Measurements from ENCODE around the gene PIGT.

The PIGT gene

DNA sequence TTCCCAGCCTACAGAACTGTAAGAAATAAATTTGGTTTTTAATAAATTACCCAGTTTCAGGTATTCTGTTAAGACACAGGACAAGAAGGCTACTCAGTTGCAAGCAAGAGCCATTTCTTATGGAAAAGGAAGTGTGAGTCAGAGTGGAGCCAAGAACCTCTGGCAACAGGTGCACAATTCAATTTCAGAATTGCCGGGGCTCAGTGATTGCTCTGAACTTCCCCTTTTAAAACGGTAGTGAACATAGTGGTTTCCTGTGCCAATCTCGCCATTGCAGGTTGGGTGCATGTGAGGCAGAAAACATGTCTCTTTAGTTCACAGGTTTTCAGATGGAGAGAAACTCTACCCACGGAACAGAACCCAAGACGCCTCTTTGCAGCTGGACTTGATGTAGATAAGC lies 16.4 kb downstream of the PIGT start:
- no peak for FAIRE-seq

DNA sequence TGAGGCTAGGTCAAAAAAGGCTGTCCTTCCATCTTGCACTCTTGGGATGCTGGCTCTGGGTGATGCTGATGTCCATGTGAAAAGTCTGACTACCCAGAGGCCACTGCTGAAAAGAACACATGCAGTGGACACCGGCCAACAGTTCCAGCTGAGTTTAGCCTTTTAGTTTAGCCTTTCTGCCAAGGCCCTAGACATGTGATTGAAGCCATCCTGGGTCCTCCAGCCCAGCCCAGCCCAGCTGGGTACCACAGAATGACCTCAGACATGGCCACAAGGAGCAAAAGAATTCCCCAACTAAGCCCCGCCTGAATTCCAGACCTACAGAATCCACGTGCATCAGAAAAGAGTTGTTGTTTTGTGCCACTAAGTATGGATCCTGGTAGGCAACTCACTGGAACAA lies 17.4 kb downstream of the PIGT start:
- no peak for FAIRE-seq

DNA sequence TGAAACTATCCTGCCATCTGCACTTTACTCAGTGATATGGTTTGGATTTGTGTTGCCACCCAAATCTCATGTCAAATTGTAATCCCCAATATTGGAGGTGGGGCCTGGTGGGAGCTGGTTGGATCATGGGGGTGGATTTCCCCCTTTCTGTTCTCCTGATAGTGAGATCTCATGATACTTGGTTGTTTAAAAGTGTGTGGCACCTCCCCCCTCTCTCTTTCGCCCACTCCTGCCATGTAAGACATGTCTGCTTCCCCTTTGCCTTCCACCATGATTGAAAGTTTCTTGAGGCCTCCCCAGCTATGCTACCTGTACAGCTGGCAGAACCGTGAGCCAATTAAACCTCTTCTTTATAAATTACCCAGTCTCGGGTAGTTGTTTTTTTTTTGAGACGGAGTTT lies 18.0 kb downstream of the PIGT start:
- no peak for FAIRE-seq

DNA sequence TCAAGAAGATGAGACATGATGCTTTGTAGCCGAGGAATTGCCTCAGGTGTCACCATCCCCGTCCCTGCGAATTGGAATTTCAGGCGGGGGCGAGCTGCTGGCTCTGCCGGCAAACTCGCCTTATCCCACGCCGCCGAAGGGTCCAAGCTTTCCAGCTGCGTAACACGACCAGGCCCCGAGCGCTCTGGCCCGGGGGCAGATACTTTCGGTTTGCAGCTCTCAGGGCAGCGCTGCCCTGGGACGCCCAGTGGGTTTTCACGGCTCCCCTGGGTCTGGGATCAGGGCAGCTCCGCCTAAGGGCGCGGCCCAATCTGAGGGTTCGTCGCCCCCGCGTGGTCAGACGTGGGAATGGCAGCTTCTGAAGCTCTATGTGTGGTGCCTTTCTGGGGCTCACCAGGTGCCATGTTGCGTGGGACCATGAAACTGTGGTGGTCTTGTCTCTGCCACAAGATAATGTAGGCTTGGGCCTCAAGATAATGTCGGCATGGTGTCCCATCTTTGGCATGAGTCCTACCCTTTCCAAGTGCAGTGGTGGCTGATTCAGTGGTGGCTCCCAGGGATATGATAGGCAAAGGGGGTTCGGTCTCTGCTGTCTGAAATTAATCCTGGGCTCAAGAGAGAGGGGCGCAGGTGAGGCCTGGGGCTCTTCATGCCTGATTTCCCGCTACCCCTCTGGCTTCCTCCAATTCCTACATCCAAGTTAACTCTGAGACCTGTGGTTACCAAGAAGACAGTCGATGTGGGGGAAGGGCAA lies 21.0 kb downstream of the PIGT start:
- no peak for FAIRE-seq

DNA sequence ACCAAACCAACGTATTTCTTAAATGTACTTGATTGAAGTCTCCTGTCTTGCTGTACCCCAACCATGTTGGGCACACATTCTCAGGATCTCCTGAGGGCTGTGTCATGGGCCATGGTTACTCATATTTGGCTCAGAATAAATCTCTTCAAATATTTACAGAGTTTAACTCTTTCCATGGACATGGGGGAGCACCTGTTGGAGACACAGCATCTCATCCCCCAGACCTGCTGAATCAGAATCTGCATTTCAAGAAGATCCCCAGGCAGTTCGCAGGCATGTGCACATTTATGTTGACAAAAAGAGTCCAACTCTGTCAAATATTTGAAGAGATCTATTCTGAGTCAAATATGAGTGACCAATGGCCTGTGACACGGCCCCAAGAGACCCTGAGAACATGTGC lies 24.5 kb downstream of the PIGT start:
- no peak for FAIRE-seq

DNA sequence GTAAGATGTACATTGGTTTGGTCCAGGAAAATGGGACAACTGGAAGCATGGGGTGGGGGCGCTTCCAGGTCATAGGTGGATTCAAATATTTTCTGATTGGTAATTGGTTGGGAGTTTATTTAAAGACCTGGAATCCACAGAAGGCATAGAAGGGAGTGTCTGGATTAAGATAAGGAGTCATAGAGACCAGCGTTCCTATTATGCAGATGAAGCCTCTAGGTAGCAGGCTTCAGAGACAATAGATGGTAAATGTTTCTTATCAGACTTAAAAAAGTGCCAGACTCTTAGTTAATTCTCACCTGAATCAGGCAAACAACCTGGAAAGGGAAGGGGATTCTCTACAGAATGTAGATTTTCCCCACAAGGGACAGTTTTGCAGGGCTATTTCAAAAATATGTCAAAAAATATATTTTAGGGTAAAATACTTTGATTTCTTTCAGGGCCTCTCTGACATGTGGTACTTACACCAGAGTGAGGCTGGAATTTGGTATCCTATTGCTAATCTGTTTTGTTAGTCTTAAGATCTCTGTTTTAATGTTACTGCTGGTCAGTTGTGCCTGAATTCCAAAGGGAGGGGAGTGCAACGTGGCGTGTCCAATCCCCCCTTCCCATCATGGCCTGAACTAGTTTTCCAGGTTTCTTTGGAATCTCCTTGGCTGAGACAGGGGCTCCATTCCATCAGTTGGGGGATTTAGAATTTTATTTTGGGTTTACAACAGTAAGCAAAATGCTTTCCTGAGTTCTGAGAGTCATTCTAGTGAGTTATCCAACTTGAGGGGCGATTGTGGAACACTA lies 25.1 kb downstream of the PIGT start:
- no peak for FAIRE-seq

DNA sequence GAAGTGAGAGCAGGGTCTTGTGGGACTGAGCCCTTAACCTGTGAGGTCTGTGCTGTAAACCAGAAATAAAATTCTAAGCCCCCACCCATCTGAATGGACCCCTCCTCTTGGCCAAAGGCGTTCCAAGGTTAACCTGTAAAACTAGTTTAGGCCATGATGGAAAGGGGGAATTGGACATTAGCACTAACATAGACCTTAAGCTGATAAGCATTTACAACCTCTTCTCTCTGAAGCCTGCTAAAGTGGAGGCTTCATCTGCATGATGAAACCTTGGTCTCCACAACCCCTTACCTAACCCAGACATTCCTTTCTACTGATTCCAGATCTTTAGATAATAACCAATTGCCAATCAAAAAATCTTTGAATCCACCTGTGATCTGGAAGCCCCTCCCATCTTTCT lies 25.8 kb downstream of the PIGT start:
- FAIRE-seq: no peak

DNA sequence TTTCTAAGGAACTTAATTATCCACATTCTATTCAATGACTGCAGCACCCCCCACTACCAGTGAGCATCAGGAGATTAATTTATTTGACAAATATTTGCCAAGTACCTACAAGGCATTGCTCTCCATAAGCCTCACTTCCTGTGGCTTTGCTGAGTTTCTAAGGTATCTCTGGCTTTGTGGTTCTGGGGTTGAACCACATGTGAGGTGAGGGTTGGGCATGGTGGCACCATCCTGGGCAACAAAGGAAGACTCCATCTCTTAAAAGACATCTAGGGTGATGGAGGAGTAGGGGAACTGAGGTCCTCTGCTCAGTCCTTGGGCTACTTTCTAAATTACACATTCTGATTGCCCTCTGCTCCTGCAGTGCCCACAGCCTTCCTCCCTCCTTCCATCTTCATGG lies 28.1 kb downstream of the PIGT start:
- FAIRE-seq: no peak

DNA sequence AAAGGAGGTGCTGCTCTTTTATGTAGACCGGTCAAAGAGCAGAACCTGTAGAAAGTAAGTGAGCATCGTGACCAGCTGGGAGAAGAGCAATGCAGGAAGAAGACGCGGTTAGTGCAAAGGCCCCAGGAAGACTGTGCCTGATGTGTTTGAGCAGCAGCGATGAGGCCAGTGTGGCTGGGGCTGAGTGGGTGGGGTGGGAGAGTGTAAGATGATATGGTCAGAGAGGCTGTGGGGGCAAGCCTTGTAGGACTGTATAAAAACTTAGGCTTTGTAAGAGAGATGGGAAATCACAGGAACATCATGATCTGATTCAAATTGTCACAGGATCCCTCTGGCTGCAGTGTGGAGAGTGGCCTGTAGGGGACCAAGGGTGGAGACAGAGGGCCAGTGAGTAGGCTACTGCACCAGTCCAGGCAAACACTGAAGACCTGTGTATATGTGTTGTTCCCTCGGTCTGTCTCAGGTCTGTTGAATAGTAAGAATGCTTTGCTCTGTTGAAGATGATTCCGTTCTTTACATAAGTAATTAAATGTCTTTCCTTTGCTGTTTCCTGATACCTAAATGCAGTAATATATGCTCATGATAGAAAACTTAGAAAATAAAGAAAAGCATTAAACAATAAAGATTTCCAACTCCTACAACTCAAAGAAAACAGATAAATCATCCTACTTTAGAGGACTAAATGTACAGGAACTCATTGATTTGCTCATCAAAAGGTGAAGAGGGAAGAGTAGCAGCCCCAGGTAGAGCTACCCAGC lies 30.0 kb downstream of the PIGT start:
- FAIRE-seq: no peak

DNA sequence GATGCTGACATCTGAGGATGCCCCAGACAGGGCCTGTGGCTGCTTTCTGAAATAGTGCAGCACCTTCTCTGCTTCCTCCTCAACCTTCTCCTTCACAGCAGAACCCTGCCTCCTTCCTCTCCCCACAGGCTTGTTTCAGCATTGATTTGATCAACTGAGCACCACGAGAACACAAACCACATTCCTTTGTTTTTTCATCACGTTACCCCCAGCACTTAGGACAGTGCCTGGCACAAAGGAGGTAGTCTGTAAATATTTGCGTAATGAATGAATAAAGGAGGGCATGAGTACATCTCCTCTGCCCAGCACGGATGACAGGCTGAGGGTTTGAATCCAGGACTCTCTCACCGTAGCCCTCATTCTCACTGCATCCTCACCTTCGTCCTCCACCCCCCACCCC lies 32.3 kb downstream of the PIGT start:
- FAIRE-seq: no peak

DNA sequence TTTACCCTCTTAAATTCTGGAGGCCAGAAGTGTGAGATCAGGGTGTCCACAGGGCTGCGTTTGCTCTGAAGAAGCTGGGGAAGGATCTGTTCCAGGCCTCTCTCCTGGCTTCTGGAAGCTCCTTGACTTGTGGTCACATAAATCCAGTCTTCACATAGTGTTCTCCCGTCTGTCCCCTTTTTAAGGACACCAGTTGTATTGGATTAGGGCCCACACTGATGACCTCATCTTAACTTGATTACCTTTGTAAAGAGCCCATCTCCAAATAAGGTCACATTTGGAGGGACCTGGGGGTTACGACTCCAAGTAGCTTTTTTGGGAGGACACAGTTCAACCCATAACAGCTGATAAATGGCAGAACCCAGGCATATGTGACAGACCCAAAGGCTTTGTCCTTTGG lies 33.6 kb downstream of the PIGT start:
- FAIRE-seq: no peak

DNA sequence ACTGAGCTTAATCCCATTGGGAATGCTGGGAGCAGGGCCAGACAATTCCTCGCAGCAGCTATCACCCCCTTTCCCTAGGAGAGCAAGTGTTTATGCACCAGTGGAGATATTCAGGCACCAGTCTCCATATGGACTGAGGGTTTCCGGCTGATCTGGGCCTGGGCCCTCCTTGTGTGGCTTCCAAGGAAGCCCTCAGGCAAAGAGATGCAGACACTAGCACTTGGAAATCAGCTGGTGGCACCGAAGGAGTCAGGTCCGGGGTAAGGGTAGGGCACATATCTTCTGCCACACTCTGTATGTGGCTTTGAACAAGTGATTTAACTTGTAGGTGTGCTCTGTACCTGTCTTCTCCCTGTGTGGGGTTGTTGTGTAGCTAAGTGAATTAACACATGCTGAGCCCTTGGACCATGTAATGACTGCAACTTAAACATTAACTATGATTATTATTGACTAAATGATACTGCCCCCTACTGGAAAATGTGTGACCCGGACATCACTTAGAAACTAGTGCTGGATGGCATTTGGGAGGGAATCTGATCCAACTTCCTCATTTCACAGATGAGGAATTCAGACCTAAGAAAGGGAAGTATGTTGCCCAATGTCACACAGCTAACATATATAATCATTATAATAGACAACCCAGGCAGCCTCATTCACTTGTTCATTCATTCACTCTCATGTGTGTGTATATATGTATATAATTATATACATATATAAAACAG lies 34.3 kb downstream of the PIGT start:
- FAIRE-seq: no peak

DNA sequence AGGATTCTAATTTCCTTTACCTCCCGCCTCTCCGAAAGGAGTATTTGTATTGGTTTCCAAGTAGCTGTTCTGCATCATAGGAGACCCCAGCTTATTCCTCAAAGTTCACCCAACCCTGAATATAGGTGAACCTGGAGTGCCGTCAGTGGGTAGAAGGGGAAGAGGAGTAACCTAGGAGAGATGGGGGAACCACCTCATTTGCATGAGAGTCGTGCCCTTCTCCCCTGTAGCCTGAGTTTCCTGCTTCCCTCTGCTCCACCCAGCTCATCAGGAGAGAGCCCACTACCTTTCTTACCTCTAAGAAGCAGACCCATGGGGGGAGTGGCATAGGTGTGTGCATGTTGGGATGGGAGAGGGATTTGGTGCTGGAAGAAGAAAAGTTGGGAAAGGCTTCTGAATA lies 36.3 kb downstream of the PIGT start:
- FAIRE-seq: no peak

DNA sequence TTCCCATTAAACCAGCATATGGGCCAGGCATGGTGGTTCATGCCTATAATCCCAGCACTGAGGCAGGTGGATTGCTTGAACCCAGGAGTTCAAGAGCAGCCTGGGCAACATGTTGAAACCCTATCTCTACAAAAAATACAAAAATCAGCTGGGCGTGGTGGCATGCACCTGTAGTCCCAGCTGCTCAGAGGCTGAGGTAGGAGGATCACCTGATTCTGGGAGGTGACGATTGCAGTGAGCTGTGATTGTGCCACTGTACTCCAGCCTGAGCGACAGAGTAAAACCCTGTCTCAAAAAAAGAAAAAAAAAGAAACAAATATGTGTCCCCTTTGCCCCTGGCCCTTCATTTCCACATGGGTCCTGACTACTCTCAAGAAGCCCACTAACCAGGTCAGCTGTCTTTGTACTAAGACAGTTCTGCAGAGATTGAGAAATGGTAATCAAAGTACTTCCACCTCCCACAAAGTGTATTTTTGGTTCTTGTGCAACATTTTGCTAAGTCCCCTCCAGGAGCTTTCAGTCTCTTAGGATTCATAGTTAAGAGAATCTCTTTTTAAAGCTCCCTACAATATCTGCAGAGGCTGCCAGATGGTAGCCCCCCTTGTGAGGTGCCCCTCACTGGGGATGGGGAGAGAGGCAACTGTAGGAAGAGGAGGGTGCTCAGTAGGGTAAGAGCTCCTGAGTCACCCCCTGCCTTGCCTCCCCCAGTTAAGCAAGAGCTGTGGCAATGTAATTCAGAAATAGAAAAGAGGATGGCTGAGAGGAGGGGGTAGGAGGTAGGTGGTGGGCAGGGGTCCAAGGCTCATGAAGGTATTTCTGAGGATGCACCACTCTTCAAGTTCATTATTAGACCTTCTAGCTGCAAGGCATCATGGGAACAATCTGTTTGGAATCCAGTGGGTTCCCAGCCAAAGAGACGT lies 37.1 kb downstream of the PIGT start:
- no peak for FAIRE-seq

DNA sequence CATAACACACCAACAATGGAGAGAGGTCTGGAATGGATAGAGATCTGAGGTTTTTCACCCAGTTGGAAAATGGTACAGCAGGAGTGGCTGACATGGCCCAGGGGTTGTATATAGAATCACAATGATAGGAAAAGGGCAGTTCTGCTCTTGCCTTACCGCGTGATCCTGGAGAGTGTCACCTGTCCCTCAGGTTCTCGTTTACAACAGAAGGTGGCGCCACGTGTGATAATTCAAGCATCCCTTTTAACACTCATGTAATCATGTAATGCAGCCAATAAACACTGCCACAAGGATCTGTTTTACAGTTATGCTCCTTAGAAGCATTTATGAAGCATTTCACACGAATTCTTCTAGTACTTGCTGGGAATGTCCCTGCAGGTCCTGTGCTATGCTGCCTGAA lies 40.7 kb downstream of the PIGT start:
- no peak for FAIRE-seq

DNA sequence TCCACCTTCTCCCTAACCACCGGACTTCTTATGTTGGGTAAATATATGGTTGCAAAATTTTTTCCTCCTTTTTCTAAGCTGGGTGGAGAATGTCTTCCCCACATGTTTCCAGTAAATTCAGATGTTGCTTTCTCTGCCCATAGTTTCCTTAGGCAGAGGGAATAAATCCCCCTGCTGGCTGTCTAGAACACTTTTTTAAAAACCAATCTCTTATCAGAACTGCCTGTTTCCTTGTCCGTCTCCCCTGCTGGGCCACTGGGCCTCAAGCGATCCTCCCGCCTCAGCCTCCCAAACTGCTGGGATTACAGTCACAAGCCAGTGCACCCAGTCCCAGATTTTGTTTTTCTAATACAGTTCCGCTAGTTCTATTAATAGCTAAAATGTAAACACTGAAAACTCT lies 43.7 kb downstream of the PIGT start:
- no peak for FAIRE-seq

DNA sequence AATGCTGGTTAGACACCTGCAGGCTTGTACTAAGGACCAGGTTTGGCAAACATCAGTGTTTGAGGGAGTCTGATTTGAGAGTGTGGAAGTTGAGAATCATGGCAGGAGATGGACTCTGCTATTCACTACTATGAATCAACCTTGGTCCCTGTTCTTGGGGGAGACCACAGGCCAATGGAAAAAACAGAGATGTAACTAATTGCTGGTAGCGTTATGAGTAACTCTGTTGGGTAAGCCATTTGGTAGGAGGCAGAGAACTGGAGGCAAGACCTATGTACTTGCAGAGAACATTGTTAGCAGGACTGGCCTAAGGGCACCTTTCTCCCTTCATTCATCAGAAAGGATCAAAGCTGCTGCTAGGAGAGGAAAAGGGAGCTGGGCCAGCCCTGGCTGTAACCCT lies 45.3 kb downstream of the PIGT start:
- FAIRE-seq: no peak

DNA sequence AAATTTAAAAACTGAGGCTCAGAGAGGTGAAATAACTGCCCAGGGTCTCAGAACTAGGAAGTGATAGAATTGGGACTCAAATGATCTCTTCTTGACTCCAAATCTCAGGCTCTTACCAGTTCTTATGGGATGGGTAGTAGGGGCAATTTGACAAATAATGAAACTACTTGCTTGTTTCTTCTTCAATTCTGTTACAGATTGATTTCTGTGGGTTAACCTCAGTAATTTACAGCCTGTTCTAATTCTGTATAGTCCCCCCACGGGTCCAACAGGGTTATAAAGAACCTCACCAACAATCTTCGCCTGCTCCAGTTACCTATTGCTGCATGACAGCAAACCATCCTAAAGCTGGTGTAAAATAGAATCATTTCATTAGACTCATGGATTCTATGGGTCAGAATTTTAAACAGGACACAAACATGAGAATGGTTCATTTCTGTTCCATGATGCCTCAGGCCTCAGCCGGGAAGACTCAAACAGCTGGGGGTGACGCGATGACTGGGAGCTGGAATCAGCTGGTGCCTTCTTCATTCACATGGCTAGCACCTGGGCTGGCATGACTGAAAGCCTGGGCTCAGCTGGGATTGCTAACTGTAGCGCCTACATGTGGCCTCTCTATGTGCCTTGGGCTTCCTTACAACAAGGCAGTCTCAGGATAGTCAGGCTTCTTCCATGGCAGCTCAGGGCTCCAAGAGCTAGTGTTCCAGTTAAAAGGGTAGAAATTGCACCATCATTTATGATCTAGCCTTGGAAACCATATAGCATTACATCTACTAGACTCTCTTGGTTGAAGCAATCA lies 47.0 kb downstream of the PIGT start:
- no peak for FAIRE-seq

DNA sequence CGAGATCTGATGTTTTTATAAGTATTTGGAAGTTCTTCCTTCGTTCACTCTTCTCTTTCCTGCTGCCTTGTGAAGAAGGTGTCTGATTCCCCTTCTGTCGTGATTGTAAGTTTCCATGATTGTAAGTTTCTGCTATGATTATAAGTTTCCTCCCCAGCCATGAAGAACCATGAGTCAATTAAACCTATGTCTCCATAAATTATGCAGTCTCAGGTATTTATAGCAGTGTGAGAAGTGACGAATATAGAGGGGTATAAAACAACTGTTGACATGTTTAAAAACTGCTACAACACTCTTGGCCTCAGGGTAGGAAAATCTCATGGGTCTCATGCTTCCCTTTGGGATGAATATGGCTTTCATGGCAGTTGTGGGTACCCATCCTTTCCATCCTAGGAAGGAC lies 47.8 kb downstream of the PIGT start:
- FAIRE-seq: no peak

DNA sequence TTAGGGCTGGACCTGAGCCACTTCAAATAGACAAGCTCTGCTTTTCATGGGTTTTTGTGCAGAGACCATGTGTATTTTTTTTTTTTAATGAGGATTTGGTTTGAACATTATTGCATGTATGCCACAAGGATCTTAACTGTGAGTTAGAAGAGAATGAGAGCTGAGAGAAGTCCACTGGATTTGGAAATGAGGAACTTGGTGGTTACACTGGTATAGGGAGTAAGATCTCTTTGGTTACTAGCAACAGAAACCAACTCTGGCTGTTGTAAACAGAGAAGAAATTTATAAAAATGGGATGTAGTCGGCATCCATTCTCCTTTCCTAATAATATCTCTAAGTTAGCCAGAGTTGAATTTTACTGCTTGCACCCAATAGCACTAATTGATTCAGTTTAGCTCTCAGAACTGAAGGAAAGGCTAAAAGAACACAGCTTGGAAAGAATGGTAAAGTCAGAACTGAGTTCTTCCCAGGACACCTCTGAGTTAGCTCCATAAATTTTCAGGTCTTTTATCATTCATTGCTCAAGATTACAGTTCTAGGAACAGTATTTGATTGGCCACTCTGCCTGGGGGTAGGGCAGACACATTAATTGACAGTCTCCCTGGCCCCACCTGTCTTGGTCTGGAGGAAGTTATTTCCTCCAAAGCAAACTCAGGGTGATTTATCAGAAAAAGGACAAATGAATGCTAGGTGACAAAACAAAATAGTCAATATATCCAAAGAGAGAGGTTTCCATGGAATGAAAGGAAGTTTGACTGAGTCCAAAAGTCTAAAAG lies 49.7 kb downstream of the PIGT start:
- no peak for FAIRE-seq

Measured in TTC549 (cell line).